ENCODE measurements around the gene THSD4. TPM values are rescaled to one million over a fixed set of nuclear protein-coding genes. Genes with fewer than 3 reads are reported as not detected.

Gene THSD4
- total and polyA plus RNA-seq, 2 of the 8 experiments (the other 6 are each of a cell fraction or from before 2014, with no cell fraction given): 2.5 to 6.2 TPM

DNA sequence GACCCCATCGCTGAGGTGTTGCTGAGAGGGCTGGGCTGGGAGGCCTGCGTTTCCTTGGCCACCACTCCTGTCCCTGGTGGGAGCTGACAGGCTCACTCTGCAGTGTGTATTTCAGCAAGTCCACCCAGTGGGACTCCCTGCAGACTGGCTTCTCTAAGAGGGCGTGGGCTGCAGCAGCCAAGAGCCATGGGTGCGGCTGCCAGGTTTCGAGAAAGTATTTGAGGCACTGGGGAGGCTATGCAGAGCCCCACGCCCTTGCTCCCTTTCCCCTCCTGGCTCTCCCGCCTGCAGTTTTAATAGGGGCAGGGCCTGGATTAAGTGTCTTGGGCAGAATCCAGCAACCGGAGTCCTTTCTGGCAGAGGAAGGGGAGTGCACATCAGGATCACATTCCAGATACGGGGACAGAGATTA, 242.1 kb downstream of the THSD4 start (continued):
- no peak for TF ChIP-seq HDAC6 (IDR thresholded peaks at IDR 0.05; ENCODE audit: low read depth, low read length)
- no peak for TF ChIP-seq KDM1A (IDR thresholded peaks at IDR 0.05; ENCODE audit: borderline replicate concordance, low read length)

Data from H1 (cell line).